Muscle layer of colon (tissue), 2 donors: ENCODE measurements around the gene PCARE.
"Not testable (repeated sequence)": the region's sequence is repeated elsewhere in the genome, so short reads cannot be mapped to it uniquely, and the experiment has no call there.

Experiments
- H3K27ac ChIP-seq: one replicate; pipeline ENCODE4 v1.7.0; 2013; ENCODE audit warnings: low read depth, mild to moderate bottlenecking, low read length, moderate library complexity
- H3K27me3 ChIP-seq, 2 donors: one replicate each; pipeline ENCODE4 v1.7.0; 2013; ENCODE audit warnings: low read length in 2 of 2, mild to moderate bottlenecking in 2 of 2; ENCODE audit not compliant: insufficient read depth in 2 of 2, control insufficient read depth in 1 of 2
- H3K36me3 ChIP-seq: one replicate; pipeline ENCODE4 v1.7.0; 2013; ENCODE audit warnings: mild to moderate bottlenecking, low read length; ENCODE audit not compliant: insufficient read depth
- H3K4me1 ChIP-seq: one replicate; pipeline ENCODE4 v1.7.0; 2013; ENCODE audit warnings: mild to moderate bottlenecking, low read length; ENCODE audit not compliant: insufficient read depth
- H3K4me3 ChIP-seq, 2 donors: one replicate each; pipeline ENCODE4 v1.7.0; 2013; ENCODE audit warnings: low read length in 2 of 2, low read depth in 1 of 2, mild to moderate bottlenecking in 1 of 2, moderate library complexity in 1 of 2
- H3K9ac ChIP-seq: one replicate; pipeline ENCODE4 v1.7.0; 2013; ENCODE audit warnings: low read length
- H3K9me3 ChIP-seq: one replicate; pipeline ENCODE4 v1.7.0; 2013; ENCODE audit warnings: mild to moderate bottlenecking, low read length
- donor health status: abdominal sarcoma.
- donor health status: Adenocarcinoma of cecum.

PCARE gene

GRCh38 chr2:29112379-29112778 is 38.1 kb upstream of the PCARE start:
- peaks cover 14% of the 10 kb centered on the region for H3K4me1 ChIP-seq
- H3K9ac ChIP-seq = no peak overlapping the region
- no peak overlapping the region for H3K4me3 ChIP-seq
- H3K9me3 ChIP-seq = no peaks in the 10 kb centered on the region
- no peaks in the 10 kb centered on the region for H3K36me3 ChIP-seq
- no peaks in the 10 kb centered on the region for H3K27me3 ChIP-seq
- no peak overlapping the region for H3K27ac ChIP-seq

GRCh38 chr2:29110916-29111535 is 36.7 kb upstream of the PCARE start:
- no peaks in the 10 kb centered on the region for H3K36me3 ChIP-seq
- H3K4me1 ChIP-seq = peaks cover 5% of the 10 kb centered on the region
- no peak overlapping the region for H3K27ac ChIP-seq
- no peaks in the 10 kb centered on the region for H3K27me3 ChIP-seq
- no peaks in the 10 kb centered on the region for H3K9me3 ChIP-seq
- no peak overlapping the region for H3K9ac ChIP-seq
- no peak overlapping the region for H3K4me3 ChIP-seq

GRCh38 chr2:29109246-29109645 is 34.9 kb upstream of the PCARE start:
- H3K27me3 ChIP-seq = no peaks in the 10 kb centered on the region
- H3K9me3 ChIP-seq = no peaks in the 10 kb centered on the region
- no peak overlapping the region for H3K27ac ChIP-seq
- no peak overlapping the region for H3K4me3 ChIP-seq
- no peak overlapping the region for H3K9ac ChIP-seq
- H3K4me1 ChIP-seq = no peaks in the 10 kb centered on the region
- H3K36me3 ChIP-seq = no peaks in the 10 kb centered on the region

GRCh38 chr2:29108225-29108624 is 33.9 kb upstream of the PCARE start:
- H3K36me3 ChIP-seq = no peaks in the 10 kb centered on the region
- H3K4me3 ChIP-seq = no peak overlapping the region
- no peaks in the 10 kb centered on the region for H3K27me3 ChIP-seq
- H3K27ac ChIP-seq = no peak overlapping the region
- no peaks in the 10 kb centered on the region for H3K4me1 ChIP-seq
- H3K9ac ChIP-seq = no peak overlapping the region
- no peaks in the 10 kb centered on the region for H3K9me3 ChIP-seq

GRCh38 chr2:29107547-29107946 is 33.2 kb upstream of the PCARE start:
- H3K36me3 ChIP-seq, H3K9me3 ChIP-seq, H3K4me3 ChIP-seq, H3K27me3 ChIP-seq, H3K27ac ChIP-seq, H3K4me1 ChIP-seq, H3K9ac ChIP-seq: not testable (repeated sequence)

GRCh38 chr2:29106980-29107388 is 32.7 kb upstream of the PCARE start:
- H3K27ac ChIP-seq = no peak overlapping the region
- no peaks in the 10 kb centered on the region for H3K9me3 ChIP-seq
- no peaks in the 10 kb centered on the region for H3K27me3 ChIP-seq
- H3K4me3 ChIP-seq = no peak overlapping the region
- no peak overlapping the region for H3K9ac ChIP-seq
- no peaks in the 10 kb centered on the region for H3K36me3 ChIP-seq
- no peaks in the 10 kb centered on the region for H3K4me1 ChIP-seq

- Histone ChIP-seq H3K27me3 (no peaks in the 10 kb centered on the region), H3K36me3 (no peaks in the 10 kb centered on the region), H3K9me3 (no peaks in the 10 kb centered on the region), H3K4me3 (no peak overlapping the region), H3K4me1 (no peaks in the 10 kb centered on the region), H3K9ac (no peak overlapping the region), H3K27ac (no peak overlapping the region)
Observed at GRCh38 chr2:29106256-29106655, 31.9 kb upstream of the PCARE start.

- Histone ChIP-seq H3K9ac (no peak overlapping the region), H3K9me3 (no peaks in the 10 kb centered on the region), H3K36me3 (no peaks in the 10 kb centered on the region), H3K4me3 (no peak overlapping the region), H3K27me3 (no peaks in the 10 kb centered on the region), H3K4me1 (no peaks in the 10 kb centered on the region), H3K27ac (no peak overlapping the region)
Observed at GRCh38 chr2:29105375-29105774, 31.1 kb upstream of the PCARE start.

- Histone ChIP-seq H3K4me3 (no peak overlapping the region), H3K9me3 (no peaks in the 10 kb centered on the region), H3K36me3 (no peaks in the 10 kb centered on the region), H3K27ac (no peak overlapping the region), H3K27me3 (no peaks in the 10 kb centered on the region), H3K4me1 (no peaks in the 10 kb centered on the region), H3K9ac (no peak overlapping the region)
Observed at GRCh38 chr2:29104688-29105087, 30.4 kb upstream of the PCARE start.

- Histone ChIP-seq H3K27ac (no peak overlapping the region), H3K9me3 (no peaks in the 10 kb centered on the region), H3K36me3 (no peaks in the 10 kb centered on the region), H3K4me1 (no peaks in the 10 kb centered on the region), H3K27me3 (no peaks in the 10 kb centered on the region), H3K4me3 (no peak overlapping the region), H3K9ac (no peak overlapping the region)
Observed at GRCh38 chr2:29100564-29100963, 26.2 kb upstream of the PCARE start.

- Histone ChIP-seq H3K27me3 (no peaks in the 10 kb centered on the region), H3K9me3 (no peaks in the 10 kb centered on the region), H3K4me3 (no peak overlapping the region), H3K4me1 (no peaks in the 10 kb centered on the region), H3K36me3 (no peaks in the 10 kb centered on the region), H3K9ac (no peak overlapping the region), H3K27ac (no peak overlapping the region)
Observed at GRCh38 chr2:29097569-29097968, 23.2 kb upstream of the PCARE start.

GRCh38 chr2:29096969-29097368 is 22.6 kb upstream of the PCARE start:
- Histone ChIP-seq H3K4me3 (no peak overlapping the region), H3K9ac (no peak overlapping the region), H3K27ac (no peak overlapping the region), H3K36me3 (no peaks in the 10 kb centered on the region), H3K27me3 (no peaks in the 10 kb centered on the region), H3K9me3 (no peaks in the 10 kb centered on the region), H3K4me1 (no peaks in the 10 kb centered on the region)
